WTC11 (cell line): ENCODE measurements around the gene NFS1. TPM values are rescaled to one million over a fixed set of nuclear protein-coding genes. Genes with fewer than 3 reads are reported as not detected.

Source experiments
- ATAC-seq: fragments of 200-7000 bp; cut with Tn5 transposase; 2 replicates; pipeline ENCODE4 v1.10.0; 2021; ENCODE audit warnings: mild to moderate bottlenecking, moderate library complexity
- CTCF ChIA-PET: fragments of 300-600 bp; sonication (Branson Sonifier 250); formaldehyde crosslinking; loops from one replicate; lab custom pipeline; 2021; ENCODE audit warnings: antibody characterized with exemption; lab: Charles Lee
- POLR2A ChIA-PET: fragments of 350-600 bp; sonication (Branson Sonifier 250); formaldehyde crosslinking; loops from one replicate; lab custom pipeline; 2021; ENCODE audit warnings: antibody characterized with exemption; lab: Charles Lee
- DNase-seq: peaks from one replicate; pipeline ENCODE4 v3.0.0; 2021; ENCODE audit warnings: low spot score
- H3K27ac Mint-ChIP-seq: 2 replicates; pipeline ENCODE4 v1.8.0; 2021; ENCODE audit warnings: mixed read lengths
- H3K27me3 Mint-ChIP-seq: 2 replicates; pipeline ENCODE4 v1.8.0; 2021; ENCODE audit warnings: low read depth, mild to moderate bottlenecking, moderate library complexity, mixed read lengths
- H3K36me3 Mint-ChIP-seq: 2 replicates; pipeline ENCODE4 v1.8.0; 2021; ENCODE audit warnings: mixed read lengths
- H3K4me1 Mint-ChIP-seq: 2 replicates; pipeline ENCODE4 v1.8.0; 2022; ENCODE audit warnings: mixed read lengths
- H3K4me3 Mint-ChIP-seq: 2 replicates; pipeline ENCODE4 v1.8.0; 2021; ENCODE audit warnings: mild to moderate bottlenecking, moderate library complexity, mixed read lengths
- H3K9me3 Mint-ChIP-seq: 2 replicates; pipeline ENCODE4 v1.8.0; 2021; ENCODE audit warnings: mixed read lengths
- AFF4 ChIP-seq: sonication (generic); formaldehyde crosslinking; IDR thresholded peaks from 2 replicates; pipeline ENCODE4 v1.8.1; 2023; ENCODE audit warnings: mild to moderate bottlenecking, missing genetic modification reagents, borderline replicate concordance
- CBFB ChIP-seq: sonication (generic); formaldehyde crosslinking; IDR thresholded peaks from 2 replicates; pipeline ENCODE4 v1.8.1; 2022; ENCODE audit warnings: mild to moderate bottlenecking, low read depth, missing genetic modification reagents
- CREB1 ChIP-seq: sonication (generic); formaldehyde crosslinking; IDR thresholded peaks from 2 replicates; pipeline ENCODE4 v1.8.0; 2023; ENCODE audit warnings: mild to moderate bottlenecking, missing genetic modification reagents
- ERG ChIP-seq: fragments of 250-450 bp; sonication (Bioruptor Pico); IDR thresholded peaks from 2 replicates; pipeline ENCODE4 v1.8.0; 2021; ENCODE audit warnings: mild to moderate bottlenecking
- ESRRA ChIP-seq: sonication (generic); formaldehyde crosslinking; IDR thresholded peaks from 2 replicates; pipeline ENCODE4 v1.8.1; 2022; ENCODE audit warnings: mild to moderate bottlenecking, missing genetic modification reagents, borderline replicate concordance
- FOXP1 ChIP-seq: sonication (generic); formaldehyde crosslinking; IDR thresholded peaks from 2 replicates; pipeline ENCODE4 v1.8.0; 2022; ENCODE audit warnings: missing genetic modification reagents, mild to moderate bottlenecking, moderate library complexity, borderline replicate concordance
- GRHL2 ChIP-seq: fragments of 250-450 bp; sonication (Bioruptor Pico); IDR thresholded peaks from 2 replicates; pipeline ENCODE4 v1.8.0; 2022; ENCODE audit warnings: mild to moderate bottlenecking, moderate library complexity; ENCODE audit not compliant: insufficient replicate concordance, severe bottlenecking
- GTF2I ChIP-seq: fragments of 250-450 bp; sonication (Bioruptor Pico); conservative IDR thresholded peaks from 2 replicates; pipeline ENCODE4 v1.4.0; 2021; ENCODE audit warnings: mild to moderate bottlenecking
- MAX ChIP-seq: sonication (generic); formaldehyde crosslinking; IDR thresholded peaks from 2 replicates; pipeline ENCODE4 v1.8.0; 2022; ENCODE audit warnings: mild to moderate bottlenecking, missing genetic modification reagents
- RORB ChIP-seq: fragments of 250-450 bp; sonication (Bioruptor Pico); IDR thresholded peaks from 2 replicates; pipeline ENCODE4 v1.9.0; 2021; ENCODE audit warnings: mild to moderate bottlenecking
- SOX15 ChIP-seq: fragments of 250-450 bp; sonication (Bioruptor Pico); IDR thresholded peaks from 2 replicates; pipeline ENCODE4 v1.9.0; 2021; ENCODE audit warnings: mild to moderate bottlenecking
- USF1 ChIP-seq: sonication (generic); formaldehyde crosslinking; IDR thresholded peaks from 2 replicates; pipeline ENCODE4 v1.8.0; 2022; ENCODE audit warnings: mild to moderate bottlenecking, missing genetic modification reagents
- USF2 ChIP-seq: sonication (generic); formaldehyde crosslinking; IDR thresholded peaks from 2 replicates; pipeline ENCODE4 v1.8.1; 2023; ENCODE audit warnings: mild to moderate bottlenecking, missing genetic modification reagents, moderate library complexity
- ZMAT4 ChIP-seq: fragments of 250-450 bp; sonication (Bioruptor Pico); IDR thresholded peaks from 2 replicates; pipeline ENCODE4 v1.9.0; 2021; ENCODE audit warnings: mild to moderate bottlenecking
- ZNF121 ChIP-seq: sonication (generic); formaldehyde crosslinking; IDR thresholded peaks from 2 replicates; pipeline ENCODE4 v1.8.0; 2023; ENCODE audit warnings: missing genetic modification reagents
- ZNF263 ChIP-seq: sonication (generic); formaldehyde crosslinking; IDR thresholded peaks from 2 replicates; pipeline ENCODE4 v1.8.1; 2022; ENCODE audit warnings: low read depth, mild to moderate bottlenecking, moderate library complexity, missing genetic modification reagents
- ZNF281 ChIP-seq: sonication (generic); formaldehyde crosslinking; IDR thresholded peaks from 2 replicates; pipeline ENCODE4 v1.8.0; 2023; ENCODE audit warnings: mild to moderate bottlenecking, missing genetic modification reagents
- total RNA-seq: library from RNA; stranded (reverse); gene quantifications from 3 replicates; pipeline ENCODE4 v1.2.3, GENCODE V29; 2021

The NFS1 gene
- total RNA-seq, 1 experiment from 2014 or later, result 36.1 TPM

- Mint-ChIP-seq H3K27me3 (no peaks in the 10 kb centered on the region), H3K27ac (peak overlapping the region; percentile 74; the same call in 1 of the 2 replicates), H3K4me1 (peaks cover 9% of the 10 kb centered on the region)
- no peak for TF ChIP-seq USF2
- TF ChIP-seq, all 79 proteins: peak for 0
- ATAC-seq (no peak), DNase-seq (no peak)
- POLR2A ChIA-PET, result no interaction called here
- Mint-ChIP-seq H3K9me3 (no peaks in the 10 kb centered on the region), H3K4me3 (no peak overlapping the region), H3K36me3 (peaks cover 3% of the 10 kb centered on the region; the same call in 1 of the 2 replicates)
- CTCF ChIA-PET, result interaction anchor here (0.7 to 1.0 kb wide), 2 partner anchors 25 to 64 kb away, joined by 3 to 4 read pairs; no protein-coding TSS in a partner anchor
Measured at GRCh38 chr20:35680452-35681183, 18.5 kb downstream of the NFS1 start.

GRCh38 chr20:35674921-35675320 lies 24.2 kb downstream of the NFS1 start:
- ChIA-PET CTCF (no interaction called here), POLR2A (no interaction called here)
- no peaks in the 10 kb centered on the region for H3K4me1 Mint-ChIP-seq
- ATAC-seq (no peak), DNase-seq (no peak)
- no peak overlapping the region for H3K4me3 Mint-ChIP-seq
- peaks cover 17% of the 10 kb centered on the region for H3K36me3 Mint-ChIP-seq
- TF ChIP-seq RORB (CRISPR knock-in tag), result no peak
- no peak for TF ChIP-seq ERG (CRISPR knock-in tag)
- no peak for TF ChIP-seq SOX15 (CRISPR knock-in tag)
- TF ChIP-seq ZNF281 (CRISPR knock-in tag), result no peak
- no peak for TF ChIP-seq ESRRA
- no peak for TF ChIP-seq GRHL2 (CRISPR knock-in tag)
- TF ChIP-seq ZNF263, result no peak
- no peak for TF ChIP-seq AFF4 (CRISPR knock-in tag)
- no peak for TF ChIP-seq USF1 (CRISPR knock-in tag)
- no peak for TF ChIP-seq ZMAT4
- TF ChIP-seq GTF2I (CRISPR knock-in tag), result no peak
- no peak for TF ChIP-seq ZNF121 (CRISPR knock-in tag)
- TF ChIP-seq FOXP1 (CRISPR knock-in tag), result no peak
- TF ChIP-seq MAX (CRISPR knock-in tag), result no peak
- TF ChIP-seq CREB1 (CRISPR knock-in tag), result no peak
- TF ChIP-seq CBFB (CRISPR knock-in tag), result no peak
- TF ChIP-seq, all 79 proteins: peak for 0
- no peaks in the 10 kb centered on the region for H3K27me3 Mint-ChIP-seq
- no peaks in the 10 kb centered on the region for H3K9me3 Mint-ChIP-seq
- no peak overlapping the region for H3K27ac Mint-ChIP-seq
